IMR-90 (cell line): ENCODE data around the gene SRRM3.

ENCODE experiments used
- CTCF ChIP-seq: conservative IDR thresholded peaks from 2 replicates; pipeline ENCODE4 v1.5.1; 2012; ENCODE audit warnings: mild to moderate bottlenecking, low read depth, low read length, improper control_type of control experiment
- MXI1 ChIP-seq: IDR thresholded peaks from 2 replicates; pipeline ENCODE4 v1.6.1; 2012; ENCODE audit warnings: low read depth, mild to moderate bottlenecking, low read length, moderate library complexity, borderline replicate concordance
- POLR2A ChIP-seq: IDR thresholded peaks from 2 replicates; pipeline ENCODE4 v1.6.1; 2012; ENCODE audit warnings: mild to moderate bottlenecking, low read depth, low read length
- RAD21 ChIP-seq: IDR thresholded peaks from 2 replicates; pipeline ENCODE4 v1.6.1; 2012; ENCODE audit warnings: low read length, improper control_type of control experiment
- SMC3 ChIP-seq: fragments of 150-350 bp; IDR thresholded peaks from 2 replicates; pipeline ENCODE4 v1.6.1; 2016; ENCODE audit warnings: low read depth, mild to moderate bottlenecking, antibody characterized with exemption, low read length, moderate library complexity

- TF ChIP-seq POLR2A (no peak), CTCF (no peak), SMC3 (no peak), RAD21 (no peak), MXI1 (no peak)
These were observed 29.4 kb downstream of the SRRM3 start for GRCh38 chr7:76231071-76231470.
